DND-41 (cell line): Measurements from ENCODE around the gene CENPU.

Experiments
- ATAC-seq: fragments of 200-7000 bp; cut with Tn5 transposase; 3 replicates; pipeline ENCODE4 v1.9.1; 2021; ENCODE audit warnings: low read depth; ENCODE audit not compliant: insufficient read depth
- DNase-seq: peaks from one replicate; pipeline ENCODE4 v3.0.0-alpha.2; 2020
- H2AFZ ChIP-seq: 2 replicates; pipeline ENCODE4 v1.6.0; 2012; ENCODE audit warnings: low read depth, low read length
- H3K27ac ChIP-seq: 2 replicates; pipeline ENCODE4 v1.5.1; 2012; ENCODE audit warnings: low read length, inconsistent platforms
- H3K27me3 ChIP-seq: fragments of 200-600 bp; sonication (generic); 2 replicates; pipeline ENCODE4 v1.6.0; 2012; ENCODE audit warnings: low read length, mild to moderate bottlenecking, inconsistent platforms; ENCODE audit not compliant: insufficient read depth, poor library complexity
- H3K36me3 ChIP-seq: 2 replicates; pipeline ENCODE4 v1.5.1; 2012; ENCODE audit warnings: low read length, inconsistent platforms; ENCODE audit not compliant: insufficient read depth
- H3K4me1 ChIP-seq: 2 replicates; pipeline ENCODE4 v1.5.1; 2012; ENCODE audit warnings: mild to moderate bottlenecking, low read length; ENCODE audit not compliant: insufficient read depth
- H3K4me2 ChIP-seq: 2 replicates; pipeline ENCODE4 v1.6.0; 2012; ENCODE audit warnings: mild to moderate bottlenecking, moderate library complexity, low read length, inconsistent platforms; ENCODE audit not compliant: insufficient read depth
- H3K4me3 ChIP-seq, 2 experiments: fragments of 200-600 bp in 1 of 2; shearing (Covaris generic) in 1 of 2; 2 replicates each; pipeline ENCODE4 v1.5.1; 2012 to 2016; ENCODE audit warnings: inconsistent platforms in 2 of 2, low read length in 2 of 2, mild to moderate bottlenecking in 2 of 2, low read depth in 1 of 2, moderate library complexity in 1 of 2
- H3K79me2 ChIP-seq: 2 replicates; pipeline ENCODE4 v1.6.0; 2012; ENCODE audit warnings: low read length, inconsistent platforms; ENCODE audit not compliant: insufficient read depth
- H3K9ac ChIP-seq: 2 replicates; pipeline ENCODE4 v1.6.0; 2012; ENCODE audit warnings: low read depth, mild to moderate bottlenecking, inconsistent platforms, low read length, moderate library complexity
- H3K9me3 ChIP-seq: 2 replicates; pipeline ENCODE4 v1.5.1; 2012; ENCODE audit warnings: low read length, moderate library complexity, mild to moderate bottlenecking, inconsistent platforms; ENCODE audit not compliant: insufficient read depth, severe bottlenecking
- H4K20me1 ChIP-seq: 2 replicates; pipeline ENCODE4 v1.6.0; 2012; ENCODE audit warnings: low read length; ENCODE audit not compliant: insufficient read depth
- CTCF ChIP-seq: IDR thresholded peaks from 2 replicates; pipeline ENCODE4 v1.5.1; 2012; ENCODE audit warnings: borderline replicate concordance, low read length, moderate library complexity, mild to moderate bottlenecking; ENCODE audit not compliant: poor library complexity, severe bottlenecking; ENCODE audit errors: extremely low read depth
- EZH2 ChIP-seq: IDR thresholded peaks from 3 replicates; pipeline ENCODE4 v1.6.1; 2012; ENCODE audit warnings: borderline replicate concordance, low read depth, mild to moderate bottlenecking, moderate library complexity, low read length, inconsistent platforms; ENCODE audit not compliant: severe bottlenecking

Gene CENPU

GRCh38 chr4:184774152-184774551 is 40.3 kb upstream of the CENPU start:
- H3K4me3 ChIP-seq: no peak overlapping the region
- TF ChIP-seq EZH2: no peak
- no peak for TF ChIP-seq CTCF
- H3K27me3 ChIP-seq: no peaks in the 10 kb centered on the region
- H3K36me3 ChIP-seq: no peaks in the 10 kb centered on the region
- H3K4me2 ChIP-seq: no peak overlapping the region
- no peak for ATAC-seq
- H2AFZ ChIP-seq: no peak overlapping the region
- H3K27ac ChIP-seq: no peak overlapping the region
- H3K79me2 ChIP-seq: no peaks in the 10 kb centered on the region
- no peaks in the 10 kb centered on the region for H4K20me1 ChIP-seq
- DNase-seq: no peak
- H3K9ac ChIP-seq: no peak overlapping the region
- no peaks in the 10 kb centered on the region for H3K4me1 ChIP-seq
- H3K9me3 ChIP-seq: no peaks in the 10 kb centered on the region

DNA sequence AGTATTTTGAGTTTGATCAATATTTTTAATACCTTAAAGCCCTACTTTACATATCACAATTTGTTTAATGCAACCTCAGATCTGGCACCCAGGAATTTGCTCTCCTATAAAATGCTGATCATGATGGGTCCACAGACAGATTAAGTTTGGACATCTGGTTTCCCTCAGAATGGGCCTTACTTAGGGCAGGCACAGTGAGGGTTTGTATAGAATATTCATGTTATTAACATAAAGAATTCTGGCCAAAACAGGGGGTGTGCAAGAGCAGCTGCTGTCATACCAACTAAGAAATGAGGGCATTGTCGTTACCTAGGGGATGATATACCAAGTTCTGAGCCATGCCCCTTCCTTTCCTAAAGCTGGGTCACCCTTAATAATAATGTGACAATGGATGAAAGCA is 37.5 kb upstream of the CENPU start:
- TF ChIP-seq CTCF: no peak
- TF ChIP-seq EZH2: no peak
- Histone ChIP-seq H3K4me3 (no peak overlapping the region), H3K9ac (no peak overlapping the region), H2AFZ (no peak overlapping the region), H3K79me2 (no peaks in the 10 kb centered on the region), H3K36me3 (no peaks in the 10 kb centered on the region), H3K27ac (no peak overlapping the region), H3K4me1 (no peaks in the 10 kb centered on the region), H3K27me3 (no peaks in the 10 kb centered on the region), H3K9me3 (no peaks in the 10 kb centered on the region), H4K20me1 (no peaks in the 10 kb centered on the region), H3K4me2 (no peak overlapping the region)
- ATAC-seq: no peak
- DNase-seq: no peak

DNA sequence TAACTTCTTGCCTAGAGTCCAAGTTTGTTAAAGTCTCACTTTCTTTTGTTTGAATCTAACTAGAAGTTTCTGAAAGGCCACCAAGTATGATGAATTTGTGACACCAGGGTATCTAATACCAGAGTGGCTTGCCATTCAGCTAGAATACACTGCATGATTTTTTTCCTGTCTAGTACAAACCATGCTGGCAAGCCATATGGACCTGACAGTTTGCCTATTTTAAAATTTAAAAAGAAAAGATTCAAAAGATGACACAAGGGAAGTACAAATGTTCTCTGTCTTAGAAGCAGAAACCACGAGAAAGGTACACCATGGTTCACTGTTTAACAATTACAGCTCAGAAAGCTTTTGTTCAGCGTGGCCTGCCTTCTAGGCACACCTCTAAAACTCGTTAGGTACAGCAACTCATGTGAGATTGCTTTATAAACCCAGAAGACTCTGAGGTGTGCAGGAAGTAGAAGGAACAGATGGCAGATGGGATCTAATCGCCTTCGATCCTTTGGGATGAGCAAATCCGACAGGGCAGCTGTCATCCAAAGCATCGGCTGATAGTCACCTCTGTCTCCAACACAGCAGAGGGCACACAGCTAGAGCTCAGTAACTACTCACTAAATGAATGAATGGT is 35.4 kb upstream of the CENPU start:
- Histone ChIP-seq H3K79me2 (no peaks in the 10 kb centered on the region), H3K9ac (no peak overlapping the region), H2AFZ (no peak overlapping the region), H3K4me2 (no peak overlapping the region), H3K4me3 (no peak overlapping the region), H3K9me3 (no peaks in the 10 kb centered on the region), H4K20me1 (no peaks in the 10 kb centered on the region), H3K27ac (no peak overlapping the region), H3K4me1 (no peaks in the 10 kb centered on the region), H3K27me3 (no peaks in the 10 kb centered on the region), H3K36me3 (no peaks in the 10 kb centered on the region)
- no peak for TF ChIP-seq EZH2
- TF ChIP-seq CTCF: no peak
- ATAC-seq (no peak), DNase-seq (no peak)
